HuH-7.5 (cell line): ENCODE measurements around the gene LCOR.
"Not testable (repeated sequence)": the region's sequence is repeated elsewhere in the genome, so short reads cannot be mapped to it uniquely, and the experiment has no call there.

Experiments
- DNase-seq: peaks from one replicate; pipeline ENCODE4 v3.0.0; 2011; ENCODE audit warnings: low spot score

The LCOR gene

GRCh38 chr10:96831867-96832720 lies at the start of gene LCOR:
Gene LCOR, plus strand, starts transcription at chr10:96832298. Its CDS starts 116,760 bp downstream, at chr10:96949058.
- DNase-seq, result peak; percentile 99

- no peak for DNase-seq
Measured at GRCh38 chr10:96784253-96784652, 47.8 kb upstream of the LCOR start.

GRCh38 chr10:96789571-96790108 lies 42.5 kb upstream of the LCOR start:
- DNase-seq, result no peak

- no peak for DNase-seq
Measured at GRCh38 chr10:96791902-96792301, 40.2 kb upstream of the LCOR start.

GRCh38 chr10:96794836-96795733 lies 37.0 kb upstream of the LCOR start:
- DNase-seq, result peak; percentile 7

- DNase-seq, result no peak
Measured at GRCh38 chr10:96797485-96797884, 34.6 kb upstream of the LCOR start.

- no peak for DNase-seq
Measured at GRCh38 chr10:96803288-96803664, 28.8 kb upstream of the LCOR start.

GRCh38 chr10:96814264-96814663 lies 17.8 kb upstream of the LCOR start:
- no peak for DNase-seq

- DNase-seq, result not testable (repeated sequence)
Measured at GRCh38 chr10:96818971-96819370, 13.1 kb upstream of the LCOR start.

- no peak for DNase-seq
Measured at GRCh38 chr10:96820765-96821164, 11.3 kb upstream of the LCOR start.

GRCh38 chr10:96826438-96826837 lies 5.7 kb upstream of the LCOR start:
- DNase-seq, result no peak

GRCh38 chr10:96828609-96829008 lies 3.5 kb upstream of the LCOR start:
- DNase-seq, result no peak

- no peak for DNase-seq
Measured at GRCh38 chr10:96829029-96829773, 2.9 kb upstream of the LCOR start.

- peak; percentile 55 for DNase-seq
Measured at GRCh38 chr10:96830511-96831199, 1.4 kb upstream of the LCOR start.

- no peak for DNase-seq
Measured at GRCh38 chr10:96831200-96831866, 765 bp upstream of the LCOR start.

- peak; percentile 83 for DNase-seq
Measured at GRCh38 chr10:96832721-96833219, 672 bp downstream of the LCOR start.

GRCh38 chr10:96833220-96834001 lies 1.3 kb downstream of the LCOR start:
- peak; percentile 36 for DNase-seq

- no peak for DNase-seq
Measured at GRCh38 chr10:96834120-96834519, 2.0 kb downstream of the LCOR start.

- no peak for DNase-seq
Measured at GRCh38 chr10:96835899-96836298, 3.8 kb downstream of the LCOR start.

GRCh38 chr10:96838529-96838928 lies 6.4 kb downstream of the LCOR start:
- DNase-seq, result no peak
